GM23338 (cell line): ENCODE measurements around the gene UNC13A. TPM values are rescaled to one million over a fixed set of nuclear protein-coding genes. Genes with fewer than 3 reads are reported as not detected.
"Not testable (repeated sequence)": the region's sequence is repeated elsewhere in the genome, so short reads cannot be mapped to it uniquely, and the experiment has no call there.

Experiments used
- ATAC-seq: fragments of 200-7000 bp; cut with Tn5 transposase; 3 replicates; pipeline ENCODE4 v1.9.1; 2020
- DNase-seq: peaks from one replicate; pipeline ENCODE4 v3.0.0-alpha.2; 2015; ENCODE audit warnings: low spot score
- H2AFZ ChIP-seq: fragments of 200-600 bp; sonication (generic); 2 replicates; pipeline ENCODE4 v1.8.0; 2016; ENCODE audit warnings: antibody characterized with exemption, mild to moderate bottlenecking, moderate library complexity
- H3F3A ChIP-seq: fragments of 200-600 bp; sonication (generic); replicated peaks from 2 replicates; pipeline ENCODE4 v1.8.0; 2017; ENCODE audit warnings: antibody characterized with exemption, mixed run types, low read depth
- H3K27ac ChIP-seq: fragments of 200-600 bp; sonication (generic); 2 replicates; pipeline ENCODE4 v1.6.1; 2016; ENCODE audit warnings: low read depth
- H3K27me3 ChIP-seq: fragments of 200-600 bp; sonication (generic); 2 replicates; pipeline ENCODE4 v1.8.0; 2016; ENCODE audit warnings: mild to moderate bottlenecking, mixed run types, moderate library complexity; ENCODE audit not compliant: insufficient read depth
- H3K36me3 ChIP-seq: fragments of 200-600 bp; sonication (generic); 2 replicates; pipeline ENCODE4 v1.8.0; 2016; ENCODE audit warnings: mild to moderate bottlenecking; ENCODE audit not compliant: insufficient read depth
- H3K4me1 ChIP-seq: fragments of 200-600 bp; sonication (generic); 2 replicates; pipeline ENCODE4 v1.8.0; 2016; ENCODE audit warnings: mild to moderate bottlenecking, moderate library complexity; ENCODE audit not compliant: insufficient read depth
- H3K4me2 ChIP-seq: fragments of 200-600 bp; sonication (generic); 2 replicates; pipeline ENCODE4 v1.7.1; 2017; ENCODE audit warnings: mixed run types
- H3K4me3 ChIP-seq: fragments of 200-600 bp; sonication (generic); 2 replicates; pipeline ENCODE4 v1.6.1; 2016; ENCODE audit warnings: mixed run types
- H3K79me2 ChIP-seq: fragments of 200-600 bp; sonication (generic); replicated peaks from 2 replicates; pipeline ENCODE4 v1.8.0; 2017; ENCODE audit warnings: mild to moderate bottlenecking; ENCODE audit not compliant: insufficient read depth
- H3K9me2 ChIP-seq: fragments of 200-600 bp; sonication (generic); 2 replicates; pipeline ENCODE4 v1.8.0; 2017; ENCODE audit not compliant: insufficient read depth
- H4K20me1 ChIP-seq: fragments of 200-600 bp; sonication (generic); replicated peaks from 2 replicates; pipeline ENCODE4 v1.8.0; 2017; ENCODE audit warnings: mild to moderate bottlenecking; ENCODE audit not compliant: insufficient read depth
- H3K27ac Mint-ChIP-seq: 2 replicates; pipeline ENCODE4 v1.8.0; 2020; ENCODE audit warnings: inconsistent platforms, mild to moderate bottlenecking, moderate library complexity, mixed read lengths
- H3K27me3 Mint-ChIP-seq: 3 replicates; pipeline ENCODE4 v1.8.0; 2022; ENCODE audit warnings: low read depth, mild to moderate bottlenecking, moderate library complexity, mixed read lengths, inconsistent platforms; ENCODE audit not compliant: insufficient read depth, poor library complexity
- H3K36me3 Mint-ChIP-seq: 3 replicates; pipeline ENCODE4 v1.8.0; 2021; ENCODE audit warnings: low read depth, mild to moderate bottlenecking, inconsistent platforms, moderate library complexity, mixed read lengths
- H3K4me1 Mint-ChIP-seq: 3 replicates; pipeline ENCODE4 v1.8.0; 2020; ENCODE audit warnings: mild to moderate bottlenecking, inconsistent platforms, mixed read lengths
- H3K4me3 Mint-ChIP-seq: 3 replicates; pipeline ENCODE4 v1.8.0; 2021; ENCODE audit warnings: moderate library complexity, mild to moderate bottlenecking, inconsistent platforms, mixed read lengths
- H3K9me3 Mint-ChIP-seq: 3 replicates; pipeline ENCODE4 v1.8.0; 2020; ENCODE audit warnings: moderate library complexity, mild to moderate bottlenecking, inconsistent platforms, mixed read lengths
- CREB1 ChIP-seq: fragments of 250-450 bp; sonication (Bioruptor Pico); IDR thresholded peaks from 2 replicates; pipeline ENCODE4 v1.5.0; 2020; ENCODE audit warnings: low read depth, mild to moderate bottlenecking, moderate library complexity
- CTCF ChIP-seq, 2 experiments: fragments of 200-600 bp in 1 of 2; sonication (generic) in 1 of 2; conservative IDR thresholded peaks; 2 replicates each; pipeline versions ENCODE4 v1.5.1 to v1.6.1; 2016 to 2017; ENCODE audit warnings: antibody characterized with exemption in 2 of 2, low read depth in 2 of 2, mild to moderate bottlenecking in 2 of 2, moderate library complexity in 1 of 2
- ETS1 ChIP-seq: IDR thresholded peaks from 2 replicates; pipeline ENCODE4 v1.6.1; 2016; ENCODE audit warnings: antibody characterized with exemption
- EZH2 ChIP-seq: fragments of 200-600 bp; sonication (generic); IDR thresholded peaks from one replicate; pipeline ENCODE4 v1.8.0; 2017; ENCODE audit warnings: antibody characterized with exemption, mild to moderate bottlenecking, low read depth; ENCODE audit not compliant: unreplicated experiment
- EZH2phosphoT487 ChIP-seq: fragments of 200-600 bp; sonication (generic); IDR thresholded peaks from one replicate; pipeline ENCODE4 v1.8.1; 2018; ENCODE audit warnings: antibody characterized with exemption; ENCODE audit not compliant: unreplicated experiment
- JUNB ChIP-seq: IDR thresholded peaks from one replicate; pipeline ENCODE4 v1.6.1; 2016; ENCODE audit warnings: antibody characterized with exemption; ENCODE audit not compliant: unreplicated experiment
- POLR2AphosphoS5 ChIP-seq: IDR thresholded peaks from 2 replicates; pipeline ENCODE4 v1.6.1; 2016; ENCODE audit warnings: antibody characterized with exemption, low read depth
- REST ChIP-seq: IDR thresholded peaks from one replicate; pipeline ENCODE4 v1.6.1; 2018; ENCODE audit warnings: antibody characterized with exemption; ENCODE audit not compliant: unreplicated experiment
- STAT1 ChIP-seq: IDR thresholded peaks from one replicate; pipeline ENCODE4 v1.6.1; 2016; ENCODE audit warnings: antibody characterized with exemption; ENCODE audit not compliant: unreplicated experiment
- ZNF114 ChIP-seq: fragments of 250-450 bp; sonication (Bioruptor Pico); IDR thresholded peaks from 2 replicates; pipeline ENCODE4 v1.5.0; 2020; ENCODE audit warnings: mild to moderate bottlenecking, moderate library complexity
- ZNF331 ChIP-seq: fragments of 250-450 bp; sonication (Bioruptor Pico); IDR thresholded peaks from 2 replicates; pipeline ENCODE4 v1.5.0; 2020; ENCODE audit warnings: low read depth, mild to moderate bottlenecking, moderate library complexity
- polyA plus RNA-seq: library from polyadenylated mRNA; unstranded; fragments of >200 nt; fragmentation: Nextera tagmentation; extraction: Ambion mirVana; gene quantifications from 2 replicates; pipeline ENCODE4 v1.2.1, GENCODE V29; 2016
- total RNA-seq: library from RNA; depleted of rRNA; stranded (reverse); fragments of >200 nt; shearing (Covaris generic); gene quantifications from 2 replicates; pipeline ENCODE4 v1.2.3, GENCODE V29; 2014

Gene UNC13A
- total and polyA plus RNA-seq, 2 experiments from 2014 or later, result 9.5 to 30.4 TPM

GRCh38 chr19:17572638-17573037, 115.5 kb downstream of the UNC13A start (continued):
- TF ChIP-seq ETS1 (no peak), REST (no peak)

GRCh38 chr19:17570791-17571190, 117.4 kb downstream of the UNC13A start:
- TF ChIP-seq STAT1, result no peak
- no peak for TF ChIP-seq JUNB
- no peak for TF ChIP-seq ETS1
- TF ChIP-seq CTCF (conservative IDR thresholded peaks at IDR 0.05; ENCODE audit: low read depth in 2 of 2), result no peak
- no peak for TF ChIP-seq ZNF114
- TF ChIP-seq POLR2AphosphoS5, result no peak
- no peak for TF ChIP-seq CREB1
- no peak for TF ChIP-seq REST
- no peak for TF ChIP-seq ZNF331 (CRISPR knock-in tag)
- no peak for TF ChIP-seq EZH2phosphoT487
- TF ChIP-seq EZH2, result no peak
- H3F3A ChIP-seq, result no peaks in the 10 kb centered on the region
- Mint-ChIP-seq H3K4me3 (no peak overlapping the region), H3K36me3 (peaks cover 33% of the 10 kb centered on the region), H3K27me3 (peaks cover 6% of the 10 kb centered on the region), H3K27ac (no peak overlapping the region), H3K9me3 (no peaks in the 10 kb centered on the region), H3K4me1 (no peaks in the 10 kb centered on the region)
- H3K79me2 ChIP-seq, result no peaks in the 10 kb centered on the region
- ATAC-seq, result no peak
- no peak for DNase-seq
- H3K4me3 ChIP-seq, result no peak overlapping the region
- no peaks in the 10 kb centered on the region for H3K9me2 ChIP-seq
- no peak overlapping the region for H3K27ac ChIP-seq
- H3K27me3 ChIP-seq, result no peaks in the 10 kb centered on the region
- H3K36me3 ChIP-seq, result peaks cover 7% of the 10 kb centered on the region; the same call in 1 of the 2 replicates
- H4K20me1 ChIP-seq, result no peaks in the 10 kb centered on the region; the same call in 1 of the 2 replicates
- no peak overlapping the region for H2AFZ ChIP-seq
- H3K4me2 ChIP-seq, result no peak overlapping the region
- no peaks in the 10 kb centered on the region for H3K4me1 ChIP-seq

- not testable (repeated sequence) for H3K27me3 Mint-ChIP-seq, H3K9me2 ChIP-seq, H3K27ac ChIP-seq, H3K4me2 ChIP-seq, H3K36me3 ChIP-seq, H3K27me3 ChIP-seq, ATAC-seq, H3F3A ChIP-seq, H3K9me3 Mint-ChIP-seq, H3K4me3 ChIP-seq, H2AFZ ChIP-seq, H3K79me2 ChIP-seq, H3K4me1 Mint-ChIP-seq, H4K20me1 ChIP-seq, H3K4me3 Mint-ChIP-seq, H3K27ac Mint-ChIP-seq, H3K4me1 ChIP-seq, DNase-seq
- peaks cover 33% of the 10 kb centered on the region for H3K36me3 Mint-ChIP-seq
Observed at GRCh38 chr19:17570291-17570690, 117.9 kb downstream of the UNC13A start.
